Pons (tissue), 1 donor: ENCODE results near the gene TSPAN10.

Experiments used
- DNase-seq: peaks from one replicate; pipeline ENCODE4 v3.0.0-alpha.2; 2016; ENCODE audit warnings: low spot score

Gene TSPAN10

GRCh38 chr17:81635431-81635830, 1.6 kb upstream of the TSPAN10 start:
- DNase-seq, result no peak

- peak; percentile 25 for DNase-seq
Measured at GRCh38 chr17:81635973-81636504, 957 bp upstream of the TSPAN10 start.

DNA sequence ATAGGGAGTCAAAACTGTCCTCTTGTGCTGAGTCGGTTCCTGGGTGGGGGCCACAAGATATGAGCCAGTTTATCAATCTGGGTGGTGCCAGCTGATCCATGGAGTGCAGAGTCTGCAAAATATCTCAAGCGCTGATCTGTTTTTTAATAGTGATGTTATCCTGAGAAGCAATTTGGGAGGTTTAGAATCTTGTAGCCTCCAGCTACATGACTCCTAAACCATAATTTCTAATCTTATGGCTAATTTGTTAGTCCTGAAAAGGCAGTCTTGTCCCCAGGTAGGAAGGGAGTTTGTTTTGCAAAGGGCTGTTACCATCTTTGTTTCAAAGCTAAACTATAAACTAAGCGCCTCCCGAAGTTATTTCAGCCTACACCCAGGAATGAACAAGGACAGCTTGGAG, 1.7 kb downstream of the TSPAN10 start:
- DNase-seq, result no peak

- no peak for DNase-seq
Measured at GRCh38 chr17:81640011-81640410, 3.0 kb downstream of the TSPAN10 start.

DNA sequence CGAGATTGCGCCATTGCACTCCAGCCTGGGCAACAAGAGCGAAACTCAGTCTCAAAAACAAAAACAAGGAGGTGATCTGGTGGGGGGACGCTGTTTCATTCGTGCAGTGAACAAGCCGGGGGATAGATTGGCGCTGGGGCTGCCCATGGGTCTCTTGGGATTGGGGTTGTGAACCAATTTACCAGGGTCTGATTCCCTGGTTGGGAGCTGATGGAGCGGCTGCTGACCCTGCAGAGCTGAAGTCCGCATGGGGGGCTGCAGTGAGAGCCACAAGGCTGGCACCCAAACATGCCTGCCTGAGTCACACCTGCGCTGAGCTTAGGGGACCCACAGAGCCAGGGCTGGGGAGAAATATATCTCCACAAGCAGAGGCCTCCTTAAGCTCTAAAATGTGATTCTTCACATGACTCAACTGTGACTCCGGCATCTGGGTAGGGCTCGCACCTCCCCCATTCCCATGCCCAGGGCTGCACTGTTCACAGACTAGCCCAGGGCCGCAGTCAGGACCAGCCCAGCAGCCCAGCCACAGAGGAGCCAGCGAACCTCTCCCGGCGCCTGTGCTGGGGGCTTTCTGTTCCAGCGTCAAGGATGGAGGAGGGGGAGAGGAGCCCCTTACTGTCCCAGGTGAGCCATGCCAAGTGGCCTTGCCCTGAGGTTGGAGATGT, 5.0 kb downstream of the TSPAN10 start:
- no peak for DNase-seq

GRCh38 chr17:81644496-81644895, 7.5 kb downstream of the TSPAN10 start:
- DNase-seq, result no peak

- DNase-seq, result no peak
Measured at GRCh38 chr17:81644976-81645952, 8.3 kb downstream of the TSPAN10 start.

DNA sequence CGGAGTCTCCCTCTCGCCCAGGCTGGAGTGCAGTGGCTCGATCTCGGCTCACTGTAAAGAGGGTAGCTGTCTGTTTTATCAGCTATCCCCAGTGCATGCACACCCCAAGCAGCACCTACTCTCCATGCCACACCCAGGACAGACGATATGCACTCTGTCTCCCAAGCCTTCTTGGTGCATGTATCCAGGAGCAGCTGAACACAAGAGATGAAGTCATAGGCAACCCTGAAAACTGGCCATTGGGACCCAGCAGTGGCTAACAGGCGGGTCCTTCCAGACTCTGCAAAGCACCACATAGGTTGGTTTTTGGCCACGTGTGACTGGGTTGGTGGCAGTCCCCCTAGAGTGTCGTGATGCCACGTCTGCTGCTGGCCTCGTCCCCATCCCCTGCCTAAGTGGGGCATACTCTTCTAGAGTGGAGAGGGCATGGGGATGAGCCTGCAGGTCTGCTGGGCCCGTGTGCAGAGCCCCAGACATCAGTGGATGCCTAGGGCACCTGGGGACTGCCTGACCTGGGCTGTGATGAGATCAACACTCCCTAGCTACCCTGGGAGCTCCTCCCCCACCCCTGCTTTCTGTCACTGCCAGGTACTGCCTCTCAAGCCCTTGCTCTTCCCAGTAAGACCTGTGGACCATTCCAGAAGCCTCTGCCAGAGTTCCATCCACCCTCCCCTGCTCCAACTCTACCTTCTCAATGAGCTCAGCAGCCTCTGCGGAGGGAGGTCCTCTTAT, 10.0 kb downstream of the TSPAN10 start:
- no peak for DNase-seq

- DNase-seq, result no peak
Measured at GRCh38 chr17:81647640-81648012, 10.6 kb downstream of the TSPAN10 start.

- DNase-seq, result no peak
Measured at GRCh38 chr17:81648013-81648706, 11.2 kb downstream of the TSPAN10 start.

GRCh38 chr17:81648707-81649085, 11.7 kb downstream of the TSPAN10 start:
- DNase-seq, result no peak

DNA sequence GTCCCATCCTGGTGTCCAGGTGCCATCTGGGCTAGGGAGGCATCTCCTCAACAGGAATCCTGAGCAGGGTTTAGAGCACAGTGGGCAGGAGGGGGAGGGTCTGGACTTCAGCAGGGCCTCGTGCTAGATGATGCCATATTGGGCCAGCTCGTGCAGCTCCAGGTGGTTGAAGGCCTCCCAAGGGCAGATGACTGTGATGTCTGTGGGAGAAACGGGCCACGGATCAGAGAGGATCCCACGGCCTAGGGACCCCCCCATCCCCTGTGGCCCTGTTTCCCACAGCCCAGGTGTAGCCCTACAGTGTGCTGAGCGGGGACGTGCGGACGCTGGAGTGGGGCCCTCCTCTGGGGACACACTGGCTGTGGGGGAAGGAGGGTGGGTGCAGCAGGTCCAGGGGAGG, 14.0 kb downstream of the TSPAN10 start:
- DNase-seq, result no peak

DNA sequence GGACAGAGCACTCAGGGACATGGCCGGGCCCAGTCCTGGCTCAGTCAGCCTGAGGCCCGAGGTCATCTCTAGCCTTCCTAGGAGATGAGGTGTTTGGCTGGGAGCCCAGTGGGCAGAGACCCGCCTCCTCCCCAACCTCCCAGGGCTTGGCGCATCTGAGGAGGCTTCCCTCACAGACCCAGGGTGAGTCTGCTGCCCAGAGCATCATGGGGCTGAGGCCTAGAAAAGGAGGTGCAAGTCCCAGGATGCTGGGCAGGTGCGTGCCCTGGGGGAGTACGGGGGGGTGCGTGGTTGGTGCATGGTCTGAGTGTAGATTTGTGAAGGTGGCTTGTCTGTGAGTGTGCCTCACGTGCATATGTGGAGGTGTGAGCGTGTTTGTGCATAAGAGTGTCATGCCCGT, 14.7 kb downstream of the TSPAN10 start:
- DNase-seq, result no peak

- DNase-seq, result no peak
Measured at GRCh38 chr17:81652906-81653771, 16.1 kb downstream of the TSPAN10 start.

GRCh38 chr17:81655378-81656117, 18.6 kb downstream of the TSPAN10 start:
- DNase-seq, result no peak

DNA sequence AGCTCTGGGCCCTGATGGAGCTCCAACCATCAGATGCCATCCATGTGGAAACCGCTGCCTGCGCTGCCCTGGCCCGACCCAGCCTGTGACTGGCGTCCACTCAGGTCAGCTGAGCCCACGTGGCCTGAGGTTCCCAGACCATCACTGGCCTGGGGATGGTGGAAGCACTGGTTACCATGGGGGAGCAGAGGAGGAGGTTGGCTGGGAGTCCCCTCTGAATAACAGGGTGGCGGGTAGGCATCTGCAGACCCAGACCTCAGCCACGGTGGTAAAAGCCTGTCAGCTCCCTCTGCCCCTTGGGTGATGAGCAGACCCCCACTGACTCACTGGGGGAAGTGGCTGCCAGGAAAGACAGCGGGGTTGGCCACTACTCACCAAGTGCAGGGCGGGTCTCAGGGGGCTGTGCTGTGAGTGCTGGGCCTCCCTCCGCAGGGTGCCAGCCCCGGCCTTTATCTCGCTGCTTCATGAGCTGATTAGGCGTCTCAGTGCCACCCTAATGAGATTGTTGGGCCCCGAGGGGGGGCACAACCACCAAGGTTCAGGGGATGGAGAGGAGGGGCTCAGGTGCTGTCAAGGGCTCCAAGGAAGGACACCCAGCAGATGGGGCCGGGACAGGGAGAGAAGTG, 19.2 kb downstream of the TSPAN10 start, which contains the start of gene PDE6G:
Gene PDE6G, minus strand, starts transcription at position 425 of the 626 bp plus-strand sequence. CDS start 3,237 bp downstream, outside the sequence.
- no peak for DNase-seq

DNA sequence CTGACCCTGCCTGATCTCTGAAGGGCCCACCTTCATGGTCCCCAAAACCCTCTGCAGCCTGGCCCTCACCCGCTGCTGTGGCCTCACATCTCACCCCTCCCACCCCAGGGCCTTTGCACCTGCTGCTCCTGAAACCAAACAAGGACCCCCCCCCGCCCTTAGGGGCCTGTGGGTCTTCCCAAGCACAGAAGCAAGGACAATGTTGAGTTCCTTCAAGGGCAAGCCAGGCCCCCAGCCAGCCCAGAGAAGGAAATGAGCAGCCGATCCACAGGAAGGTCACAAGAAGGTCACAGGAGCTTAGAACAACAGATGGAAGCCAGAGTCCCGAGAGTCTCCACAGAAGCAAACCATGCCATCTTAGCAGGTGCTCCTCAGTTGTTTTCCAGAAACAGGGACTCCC, 19.8 kb downstream of the TSPAN10 start:
- no peak for DNase-seq

DNA sequence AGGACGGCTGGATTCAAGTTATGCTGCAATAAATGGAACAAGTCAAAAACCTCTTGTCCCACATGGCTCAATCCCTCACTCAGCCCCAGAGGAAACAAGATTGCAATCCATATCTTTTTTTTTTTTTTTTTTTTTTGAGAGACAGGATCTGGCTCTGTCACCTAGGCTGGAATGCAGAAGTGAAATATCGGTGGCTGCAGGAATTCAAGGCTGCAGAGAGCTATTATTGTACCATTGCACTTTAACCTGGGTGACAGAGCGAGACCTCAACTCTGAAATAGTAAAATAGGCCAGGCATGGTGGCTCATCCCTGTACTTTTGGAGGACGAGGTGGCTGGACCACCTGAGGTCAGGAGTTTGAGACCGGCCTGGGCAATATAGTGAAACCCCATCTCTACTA, 22.0 kb downstream of the TSPAN10 start:
- no peak for DNase-seq

DNA sequence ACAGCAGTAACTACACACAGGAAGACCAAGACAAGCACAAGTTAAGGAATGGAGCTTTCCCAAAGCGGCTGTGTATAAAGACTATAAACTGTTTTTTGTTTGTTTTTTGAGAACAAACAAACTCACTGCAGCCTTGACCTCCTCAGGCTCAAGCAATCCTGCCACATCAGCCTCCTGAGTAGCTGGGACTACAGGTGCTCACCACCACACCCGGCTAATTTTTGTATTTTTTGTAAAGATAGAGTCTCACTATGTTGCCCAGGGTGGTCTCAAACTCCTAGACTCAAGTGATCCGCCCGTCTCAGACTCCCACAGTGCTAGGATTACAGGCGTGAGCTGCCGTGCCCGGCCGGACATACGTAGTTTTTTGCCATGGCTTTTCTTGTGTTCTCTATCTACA, 23.4 kb downstream of the TSPAN10 start:
- no peak for DNase-seq
